CD4-positive, alpha-beta T cell treated with Interferon alpha-2 for 1 hour (primary cell): ENCODE results near the gene CLEC6A.
"Not testable (repeated sequence)": the region's sequence is repeated elsewhere in the genome, so short reads cannot be mapped to it uniquely, and the experiment has no call there.

Source experiments
- DNase-seq, 2 donors: peaks; one replicate each; pipeline ENCODE4 v3.0.0-alpha.2; 2020 to 2022

CLEC6A gene

GRCh38 chr12:8455727-8456360, at the start of gene CLEC6A:
Gene CLEC6A (plus strand): TSS chr12:8455962. CDS start chr12:8456112, 150 bp downstream.
- DNase-seq: no peak

- peak in 1 of 2 donors; percentile 43 for DNase-seq
Observed at GRCh38 chr12:8419576-8419975, 36.2 kb upstream of the CLEC6A start.

GRCh38 chr12:8420506-8420905, 35.3 kb upstream of the CLEC6A start:
- DNase-seq: no peak

- DNase-seq: not testable (repeated sequence)
Observed at GRCh38 chr12:8444536-8445278, 11.1 kb upstream of the CLEC6A start.

- DNase-seq: no peak
Observed at GRCh38 chr12:8445731-8446130, 10.0 kb upstream of the CLEC6A start.

GRCh38 chr12:8446642-8447547, 8.9 kb upstream of the CLEC6A start:
- no peak for DNase-seq

GRCh38 chr12:8449355-8449859, 6.4 kb upstream of the CLEC6A start:
- DNase-seq: no peak

- DNase-seq: no peak
Observed at GRCh38 chr12:8452036-8452435, 3.7 kb upstream of the CLEC6A start.

- DNase-seq: peak in 1 of 2 donors; percentile 46
Observed at GRCh38 chr12:8453021-8453513, 2.7 kb upstream of the CLEC6A start.

- no peak for DNase-seq
Observed at GRCh38 chr12:8453796-8454195, 2.0 kb upstream of the CLEC6A start.

GRCh38 chr12:8455271-8455670, 491 bp upstream of the CLEC6A start:
- no peak for DNase-seq

GRCh38 chr12:8461426-8461825, 5.7 kb downstream of the CLEC6A start:
- DNase-seq: no peak

GRCh38 chr12:8465301-8465996, 9.7 kb downstream of the CLEC6A start:
- no peak for DNase-seq

GRCh38 chr12:8466241-8466640, 10.5 kb downstream of the CLEC6A start:
- no peak for DNase-seq

GRCh38 chr12:8471090-8471489, 15.3 kb downstream of the CLEC6A start:
- no peak for DNase-seq

GRCh38 chr12:8475508-8476203, 19.9 kb downstream of the CLEC6A start:
- no peak for DNase-seq

- DNase-seq: no peak
Observed at GRCh38 chr12:8482571-8483061, 26.9 kb downstream of the CLEC6A start.

GRCh38 chr12:8483079-8483478, 27.3 kb downstream of the CLEC6A start:
- no peak for DNase-seq

GRCh38 chr12:8491646-8492530, 36.1 kb downstream of the CLEC6A start:
- DNase-seq: no peak

GRCh38 chr12:8493084-8493483, 37.3 kb downstream of the CLEC6A start:
- DNase-seq: peak; percentile 46 to 60
